Measurements from ENCODE around the gene CD4.
A peak's percentile ranks its signal among the peaks of the same experiment; 100 is the strongest.
"Not testable (repeated sequence)": the region's sequence is repeated elsewhere in the genome, so short reads cannot be mapped to it uniquely, and the experiment has no call there.

The CD4 gene

DNA sequence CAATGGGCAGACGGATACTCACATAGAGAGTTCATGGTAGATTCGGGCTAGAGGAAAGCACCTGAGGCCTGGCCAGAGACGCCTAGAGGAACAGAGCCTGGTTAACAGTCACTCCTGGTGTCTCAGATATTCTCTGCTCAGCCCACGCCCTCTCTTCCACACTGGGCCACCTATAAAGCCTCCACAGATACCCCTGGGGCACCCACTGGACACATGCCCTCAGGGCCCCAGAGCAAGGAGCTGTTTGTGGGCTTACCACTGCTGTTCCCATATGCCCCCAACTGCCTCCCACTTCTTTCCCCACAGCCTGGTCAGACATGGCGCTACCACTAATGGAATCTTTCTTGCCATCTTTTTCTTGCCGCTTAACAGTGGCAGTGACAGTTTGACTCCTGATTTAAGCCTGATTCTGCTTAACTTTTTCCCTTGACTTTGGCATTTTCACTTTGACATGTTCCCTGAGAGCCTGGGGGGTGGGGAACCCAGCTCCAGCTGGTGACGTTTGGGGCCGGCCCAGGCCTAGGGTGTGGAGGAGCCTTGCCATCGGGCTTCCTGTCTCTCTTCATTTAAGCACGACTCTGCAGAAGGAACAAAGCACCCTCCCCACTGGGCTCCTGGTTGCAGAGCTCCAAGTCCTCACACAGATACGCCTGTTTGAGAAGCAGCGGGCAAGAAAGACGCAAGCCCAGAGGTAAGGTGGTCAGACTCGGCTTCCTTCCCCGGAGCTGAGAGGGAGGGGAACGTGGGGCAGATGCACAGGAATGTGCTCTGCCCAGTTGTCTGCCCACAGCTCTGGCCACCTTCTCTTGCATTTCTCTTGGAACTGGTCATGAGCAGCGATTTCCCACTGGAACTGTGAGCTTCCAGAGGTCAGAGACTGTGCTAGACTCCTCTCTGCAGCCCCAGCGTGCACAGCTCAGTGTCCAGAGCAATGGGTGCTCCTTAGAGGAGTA lies at the start of gene CD4:
Gene CD4, plus strand, starts transcription at position 557 of the 953 bp plus-strand sequence. CDS start 10,611 bp downstream, outside the sequence.
- DNase-seq (ENCODE audit: insufficient read length, low spot score), result no peak
- no peak for FAIRE-seq

GRCh38 chr12:6742080-6742479 lies 47.2 kb upstream of the CD4 start:
- not testable (repeated sequence) for FAIRE-seq; DNase-seq (ENCODE audit: insufficient read length, low spot score)

- DNase-seq (ENCODE audit: insufficient read length, low spot score), result no peak
- no peak for FAIRE-seq
Measured at GRCh38 chr12:6742834-6743233, 46.5 kb upstream of the CD4 start.

GRCh38 chr12:6743300-6743699 lies 46.0 kb upstream of the CD4 start:
- not testable (repeated sequence) for DNase-seq (ENCODE audit: insufficient read length, low spot score); FAIRE-seq

- FAIRE-seq, result no peak
- DNase-seq (ENCODE audit: insufficient read length, low spot score), result no peak
Measured at GRCh38 chr12:6745741-6746525, 43.4 kb upstream of the CD4 start.

- DNase-seq (ENCODE audit: insufficient read length, low spot score) (no peak), FAIRE-seq (peak; percentile 40)
Measured at GRCh38 chr12:6747216-6747615, 42.1 kb upstream of the CD4 start.

GRCh38 chr12:6748761-6749160 lies 40.6 kb upstream of the CD4 start:
- FAIRE-seq (no peak), DNase-seq (ENCODE audit: insufficient read length, low spot score) (no peak)

GRCh38 chr12:6750506-6750905 lies 38.8 kb upstream of the CD4 start:
- FAIRE-seq, result no peak
- no peak for DNase-seq (ENCODE audit: insufficient read length, low spot score)

- DNase-seq (ENCODE audit: insufficient read length, low spot score) (no peak), FAIRE-seq (peak; percentile 90)
Measured at GRCh38 chr12:6751767-6752166, 37.6 kb upstream of the CD4 start.

DNA sequence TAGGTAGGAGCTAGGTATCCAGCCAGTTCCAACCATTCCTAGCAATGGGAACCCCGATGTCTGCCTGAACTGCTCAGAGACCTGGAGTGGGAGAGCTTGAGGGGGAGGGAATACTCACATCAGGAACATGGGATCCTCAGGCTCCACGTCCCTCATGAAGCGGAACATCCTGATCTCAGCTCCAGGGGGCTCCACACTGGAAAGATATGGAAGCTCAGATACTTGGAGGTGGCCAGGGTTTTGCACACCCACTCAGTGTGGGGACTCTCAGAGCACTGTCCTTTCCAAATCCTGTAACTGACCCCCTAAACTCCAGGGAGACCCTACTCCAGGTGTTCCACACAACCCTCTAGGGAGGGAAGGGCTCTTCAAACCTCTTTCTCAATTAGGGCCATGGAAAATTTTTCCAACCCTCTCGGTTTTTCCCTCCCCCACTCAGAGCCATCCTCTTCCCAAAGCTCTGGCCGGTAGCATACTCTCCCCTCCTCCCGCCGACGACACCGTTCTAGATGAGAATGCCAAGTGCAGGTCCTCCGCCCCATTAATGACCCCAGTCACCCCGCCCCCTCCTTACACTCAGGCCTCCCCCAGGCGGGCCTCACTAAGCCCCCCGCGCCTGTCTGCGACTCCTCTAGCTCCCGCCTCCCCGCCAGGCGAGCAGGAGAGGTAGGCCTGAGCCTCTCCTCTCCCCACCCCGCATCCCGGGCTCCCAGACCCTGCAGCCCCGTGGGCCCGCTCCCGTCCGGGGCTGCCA lies 37.0 kb upstream of the CD4 start:
- FAIRE-seq, result peak; percentile 9
- peak; percentile 71 for DNase-seq (ENCODE audit: insufficient read length, low spot score)

- DNase-seq (ENCODE audit: insufficient read length, low spot score), result peak; percentile 100
- FAIRE-seq, result peak; percentile 97
Measured at GRCh38 chr12:6752921-6753771, 36.2 kb upstream of the CD4 start, which contains the start of gene MLF2. Gene MLF2, minus strand, starts transcription at chr12:6753141. Its CDS starts 807 bp downstream, at chr12:6752334.

GRCh38 chr12:6753772-6754356 lies 35.5 kb upstream of the CD4 start:
- DNase-seq (ENCODE audit: insufficient read length, low spot score) (no peak), FAIRE-seq (no peak)

GRCh38 chr12:6754411-6754810 lies 34.9 kb upstream of the CD4 start:
- FAIRE-seq, result no peak

GRCh38 chr12:6757028-6757690 lies 32.2 kb upstream of the CD4 start:
- DNase-seq (ENCODE audit: insufficient read length, low spot score), result no peak
- FAIRE-seq, result no peak

More at GRCh38 chr12:6754411-6754810, 34.9 kb upstream of the CD4 start:
- no peak for DNase-seq (ENCODE audit: insufficient read length, low spot score)

GRCh38 chr12:6758506-6759095 lies 30.7 kb upstream of the CD4 start:
- DNase-seq (ENCODE audit: insufficient read length, low spot score) (no peak), FAIRE-seq (no peak)

- DNase-seq (ENCODE audit: insufficient read length, low spot score) (no peak), FAIRE-seq (no peak)
Measured at GRCh38 chr12:6759741-6760140, 29.6 kb upstream of the CD4 start.

GRCh38 chr12:6763380-6763779 lies 25.9 kb upstream of the CD4 start:
- no peak for FAIRE-seq

More at GRCh38 chr12:6763380-6763779, 25.9 kb upstream of the CD4 start:
- DNase-seq (ENCODE audit: insufficient read length, low spot score), result no peak
